Measurements from ENCODE around the gene KLHL17. TPM values are rescaled to one million over a fixed set of nuclear protein-coding genes. Genes with fewer than 3 reads are reported as not detected.
A peak's percentile ranks its signal among the peaks of the same experiment; 100 is the strongest.

KLHL17 gene
- total RNA-seq, 2 donors from 2014 or later = 12.7 to 22.8 TPM

GRCh38 chr1:936348-937264 is 23.8 kb upstream of the KLHL17 start:
- no peak for DNase-seq
- ATAC-seq (replicated peaks in 1 of 2) = no peak
- Mint-ChIP-seq H3K9me3 (no peaks in the 10 kb centered on the region), H3K4me1 (ENCODE audit: low read depth) (peaks cover 11% of the 10 kb centered on the region), H3K36me3 (ENCODE audit: insufficient read depth in 2 of 2) (no peaks in the 10 kb centered on the region), H3K27ac (no peak overlapping the region), H3K27me3 (ENCODE audit: low read depth) (peaks cover 36% of the 10 kb centered on the region), H3K4me3 (no peak overlapping the region)

- DNase-seq (no peak), ATAC-seq (replicated peaks in 1 of 2) (no peak)
- Mint-ChIP-seq H3K4me1 (ENCODE audit: low read depth) (peaks cover 11% of the 10 kb centered on the region), H3K4me3 (no peak overlapping the region), H3K9me3 (no peaks in the 10 kb centered on the region), H3K27ac (no peak overlapping the region), H3K27me3 (ENCODE audit: low read depth) (peaks cover 36% of the 10 kb centered on the region), H3K36me3 (ENCODE audit: insufficient read depth in 2 of 2) (no peaks in the 10 kb centered on the region)
Observed at GRCh38 chr1:937521-937920, 22.9 kb upstream of the KLHL17 start.

- H3K9me3 Mint-ChIP-seq = no peaks in the 10 kb centered on the region
- peaks cover 35% of the 10 kb centered on the region for H3K27me3 Mint-ChIP-seq (ENCODE audit: low read depth)
- no peak overlapping the region for H3K4me3 Mint-ChIP-seq
- H3K27ac Mint-ChIP-seq = no peak overlapping the region
- DNase-seq = peak; percentile 30 to 35
- no peaks in the 10 kb centered on the region for H3K36me3 Mint-ChIP-seq (ENCODE audit: insufficient read depth in 2 of 2)
- peak; percentile 51 to 52 for ATAC-seq (replicated peaks in 1 of 2)
- peaks cover 11% of the 10 kb centered on the region for H3K4me1 Mint-ChIP-seq (ENCODE audit: low read depth)
Observed at GRCh38 chr1:938088-938683, 22.2 kb upstream of the KLHL17 start.

GRCh38 chr1:938711-939489 is 21.5 kb upstream of the KLHL17 start:
- peaks cover 29% of the 10 kb centered on the region for H3K27me3 Mint-ChIP-seq (ENCODE audit: low read depth)
- no peaks in the 10 kb centered on the region for H3K9me3 Mint-ChIP-seq

GRCh38 chr1:939511-940106 is 20.8 kb upstream of the KLHL17 start:
- Mint-ChIP-seq H3K4me3 (no peak overlapping the region), H3K27ac (no peak overlapping the region), H3K36me3 (ENCODE audit: insufficient read depth in 2 of 2) (no peaks in the 10 kb centered on the region), H3K27me3 (ENCODE audit: low read depth) (peaks cover 29% of the 10 kb centered on the region), H3K4me1 (ENCODE audit: low read depth) (peaks cover 11% of the 10 kb centered on the region), H3K9me3 (no peaks in the 10 kb centered on the region)
- ATAC-seq (replicated peaks in 1 of 2) (no peak), DNase-seq (no peak)

More at GRCh38 chr1:938711-939489, 21.5 kb upstream of the KLHL17 start:
- Mint-ChIP-seq H3K36me3 (ENCODE audit: insufficient read depth in 2 of 2) (no peaks in the 10 kb centered on the region), H3K4me3 (no peak overlapping the region), H3K27ac (no peak overlapping the region), H3K4me1 (ENCODE audit: low read depth) (peaks cover 11% of the 10 kb centered on the region)
- ATAC-seq (replicated peaks in 1 of 2) (no peak), DNase-seq (no peak)

GRCh38 chr1:940107-941014 is 20.0 kb upstream of the KLHL17 start:
- DNase-seq = peak; percentile 31 to 32

GRCh38 chr1:941015-941587 is 19.3 kb upstream of the KLHL17 start:
- ATAC-seq (replicated peaks in 1 of 2) (peak; percentile 14 to 15), DNase-seq (no peak)
- H3K4me1 Mint-ChIP-seq (ENCODE audit: low read depth) = peaks cover 5% of the 10 kb centered on the region
- H3K27me3 Mint-ChIP-seq (ENCODE audit: low read depth) = peaks cover 18% of the 10 kb centered on the region
- H3K27ac Mint-ChIP-seq = no peak overlapping the region
- no peaks in the 10 kb centered on the region for H3K9me3 Mint-ChIP-seq
- H3K36me3 Mint-ChIP-seq (ENCODE audit: insufficient read depth in 2 of 2) = peaks cover 0 to 2% of the 10 kb centered on the region in 2 donors
- peak overlapping the region; percentile 77 to 83 for H3K4me3 Mint-ChIP-seq

More at GRCh38 chr1:940107-941014, 20.0 kb upstream of the KLHL17 start:
- Mint-ChIP-seq H3K4me3 (peak overlapping the region; percentile 77 to 83), H3K9me3 (no peaks in the 10 kb centered on the region), H3K27ac (no peak overlapping the region), H3K27me3 (ENCODE audit: low read depth) (peaks cover 21% of the 10 kb centered on the region), H3K4me1 (ENCODE audit: low read depth) (peaks cover 5% of the 10 kb centered on the region), H3K36me3 (ENCODE audit: insufficient read depth in 2 of 2) (peaks cover 0 to 2% of the 10 kb centered on the region in 2 donors)
- peak; percentile 19 to 24 for ATAC-seq (replicated peaks in 1 of 2)

GRCh38 chr1:941588-942383 is 18.6 kb upstream of the KLHL17 start:
- peak overlapping the region; percentile 77 to 83 for H3K4me3 Mint-ChIP-seq
- peak; percentile 35 to 42 for DNase-seq
- H3K27ac Mint-ChIP-seq = no peak overlapping the region

GRCh38 chr1:942411-942821 is 18.0 kb upstream of the KLHL17 start:
- Mint-ChIP-seq H3K36me3 (ENCODE audit: insufficient read depth in 2 of 2) (peaks cover 0 to 2% of the 10 kb centered on the region in 2 donors), H3K27ac (no peak overlapping the region), H3K27me3 (ENCODE audit: low read depth) (peaks cover 18% of the 10 kb centered on the region), H3K4me1 (ENCODE audit: low read depth) (peaks cover 5% of the 10 kb centered on the region), H3K9me3 (no peaks in the 10 kb centered on the region), H3K4me3 (no peak overlapping the region)
- peak in 1 of 2 donors; percentile 12 for ATAC-seq (replicated peaks in 1 of 2)
- DNase-seq = no peak

More at GRCh38 chr1:941588-942383, 18.6 kb upstream of the KLHL17 start:
- Mint-ChIP-seq H3K4me1 (ENCODE audit: low read depth) (peaks cover 5% of the 10 kb centered on the region), H3K9me3 (no peaks in the 10 kb centered on the region), H3K36me3 (ENCODE audit: insufficient read depth in 2 of 2) (peaks cover 0 to 2% of the 10 kb centered on the region in 2 donors), H3K27me3 (ENCODE audit: low read depth) (peaks cover 18% of the 10 kb centered on the region)
- ATAC-seq (replicated peaks in 1 of 2) = peak; percentile 16 to 27

GRCh38 chr1:942864-943533 is 17.4 kb upstream of the KLHL17 start:
- Mint-ChIP-seq H3K4me3 (no peak overlapping the region), H3K9me3 (no peaks in the 10 kb centered on the region), H3K4me1 (ENCODE audit: low read depth) (peaks cover 5% of the 10 kb centered on the region), H3K27me3 (ENCODE audit: low read depth) (peaks cover 15% of the 10 kb centered on the region), H3K27ac (no peak overlapping the region), H3K36me3 (ENCODE audit: insufficient read depth in 2 of 2) (peaks cover 0 to 2% of the 10 kb centered on the region in 2 donors)
- no peak for ATAC-seq (replicated peaks in 1 of 2)
- no peak for DNase-seq

Measured in activated T-cell treated with anti-CD3 and anti-CD28 coated beads, Interleukin-2, amount 50 U/mL, for 72 hours (primary cell).